GM18511 (cell line): ENCODE results near the gene RFLNA.
"Not testable (repeated sequence)": the region's sequence is repeated elsewhere in the genome, so short reads cannot be mapped to it uniquely, and the experiment has no call there.

Experiments
- ATAC-seq: cut with Tn5 transposase; IDR thresholded peaks from one replicate; pipeline ENCODE4 v1.9.1; 2021; ENCODE audit warnings: mild to moderate bottlenecking, moderate library complexity; ENCODE audit not compliant: unreplicated experiment

Gene RFLNA

DNA sequence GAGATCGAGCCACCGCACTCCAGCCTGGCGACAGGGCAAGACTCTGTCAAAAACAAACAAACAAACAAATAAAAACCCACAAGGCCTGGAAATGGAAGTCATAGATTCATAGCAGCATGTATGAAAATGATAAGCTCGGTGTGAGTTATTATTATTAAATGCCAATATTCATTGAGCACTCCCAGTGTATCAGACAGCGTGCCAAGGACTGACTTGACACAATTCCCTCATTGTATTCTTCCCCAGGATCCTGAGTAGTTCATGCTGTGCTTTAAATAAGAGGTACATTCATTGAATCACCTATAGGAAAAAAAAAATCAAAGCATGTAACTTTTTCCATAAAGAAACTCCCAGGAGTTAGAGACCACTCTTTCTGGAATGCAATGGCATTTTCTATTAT is 12.6 kb upstream of the RFLNA start:
- no peak for ATAC-seq

DNA sequence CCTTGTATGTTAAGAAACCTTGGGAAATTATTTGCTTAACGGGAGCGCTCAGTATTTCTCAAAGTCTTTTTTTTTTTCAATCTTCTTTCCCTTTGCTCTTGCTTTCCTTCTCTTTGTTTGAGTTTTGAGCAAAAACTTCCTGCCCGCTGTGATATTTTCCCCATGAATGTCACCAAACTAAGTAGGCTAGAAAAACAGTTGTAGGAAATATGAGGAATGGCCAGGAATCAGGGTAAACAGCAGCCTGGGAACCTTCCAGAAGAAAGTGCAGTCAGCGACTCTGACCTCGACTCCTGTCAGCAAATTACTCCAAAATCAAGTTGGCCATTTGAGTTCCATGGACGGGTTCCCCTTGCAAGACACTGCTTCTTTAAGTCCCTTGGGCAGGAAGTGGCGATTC is 11.6 kb upstream of the RFLNA start:
- ATAC-seq, result no peak

DNA sequence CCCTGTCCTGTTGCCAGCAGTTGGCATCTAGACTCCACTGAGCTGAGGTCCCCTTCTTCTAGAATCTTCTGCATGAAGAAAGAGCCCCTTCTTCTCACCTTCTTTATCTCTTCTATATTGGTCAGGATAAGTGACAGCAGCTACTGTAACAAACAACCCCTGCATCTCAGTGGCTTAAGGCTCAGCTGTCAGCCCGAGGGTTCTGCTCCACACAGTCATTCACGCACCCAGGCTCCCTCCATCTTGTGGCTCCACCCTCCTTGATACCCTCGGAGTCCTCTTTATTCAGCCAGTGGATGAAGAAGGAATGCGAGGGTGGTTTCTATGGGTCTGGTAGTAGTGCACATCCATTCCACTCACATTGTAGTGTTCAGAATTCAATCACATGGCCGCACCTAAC is 10.5 kb upstream of the RFLNA start:
- ATAC-seq, result no peak

DNA sequence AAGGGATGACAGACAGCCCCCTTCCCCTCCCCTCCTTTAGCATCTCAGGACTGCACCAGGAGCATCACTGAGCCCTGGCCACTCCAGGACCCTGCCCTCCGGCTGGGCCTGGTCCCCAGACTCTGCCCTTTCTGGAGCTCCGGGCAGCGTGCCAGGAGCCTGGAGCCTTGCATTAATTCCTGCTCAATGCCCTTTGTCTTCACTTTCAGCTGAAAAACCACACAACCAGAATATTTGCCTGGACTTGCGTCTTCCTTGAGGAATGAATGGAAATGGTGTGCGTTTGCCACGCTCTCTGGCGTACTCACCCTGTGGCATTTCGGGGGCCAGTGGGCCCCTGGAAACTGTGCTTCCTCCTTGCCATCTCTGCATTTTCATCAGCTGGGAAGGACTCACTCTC is 8.5 kb upstream of the RFLNA start:
- ATAC-seq, result no peak

DNA sequence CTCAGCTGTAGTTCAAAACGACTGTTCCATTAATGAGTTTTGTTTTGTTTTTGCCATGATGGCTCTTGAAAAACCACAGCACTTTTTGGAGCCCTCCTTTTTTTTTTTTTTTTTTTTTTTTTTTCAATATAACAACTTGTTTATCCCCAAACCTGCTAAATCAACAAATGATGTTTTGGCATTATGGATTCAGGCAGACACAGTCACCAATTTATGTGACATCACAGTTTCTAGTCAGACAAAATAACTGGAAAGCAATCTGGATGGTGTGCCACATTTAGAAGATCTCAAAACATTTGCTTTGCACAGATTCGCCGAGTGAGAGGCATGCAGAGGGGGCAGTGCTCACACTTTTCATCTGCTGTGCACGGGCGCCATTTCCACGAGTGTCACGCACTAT is 7.9 kb upstream of the RFLNA start:
- no peak for ATAC-seq

DNA sequence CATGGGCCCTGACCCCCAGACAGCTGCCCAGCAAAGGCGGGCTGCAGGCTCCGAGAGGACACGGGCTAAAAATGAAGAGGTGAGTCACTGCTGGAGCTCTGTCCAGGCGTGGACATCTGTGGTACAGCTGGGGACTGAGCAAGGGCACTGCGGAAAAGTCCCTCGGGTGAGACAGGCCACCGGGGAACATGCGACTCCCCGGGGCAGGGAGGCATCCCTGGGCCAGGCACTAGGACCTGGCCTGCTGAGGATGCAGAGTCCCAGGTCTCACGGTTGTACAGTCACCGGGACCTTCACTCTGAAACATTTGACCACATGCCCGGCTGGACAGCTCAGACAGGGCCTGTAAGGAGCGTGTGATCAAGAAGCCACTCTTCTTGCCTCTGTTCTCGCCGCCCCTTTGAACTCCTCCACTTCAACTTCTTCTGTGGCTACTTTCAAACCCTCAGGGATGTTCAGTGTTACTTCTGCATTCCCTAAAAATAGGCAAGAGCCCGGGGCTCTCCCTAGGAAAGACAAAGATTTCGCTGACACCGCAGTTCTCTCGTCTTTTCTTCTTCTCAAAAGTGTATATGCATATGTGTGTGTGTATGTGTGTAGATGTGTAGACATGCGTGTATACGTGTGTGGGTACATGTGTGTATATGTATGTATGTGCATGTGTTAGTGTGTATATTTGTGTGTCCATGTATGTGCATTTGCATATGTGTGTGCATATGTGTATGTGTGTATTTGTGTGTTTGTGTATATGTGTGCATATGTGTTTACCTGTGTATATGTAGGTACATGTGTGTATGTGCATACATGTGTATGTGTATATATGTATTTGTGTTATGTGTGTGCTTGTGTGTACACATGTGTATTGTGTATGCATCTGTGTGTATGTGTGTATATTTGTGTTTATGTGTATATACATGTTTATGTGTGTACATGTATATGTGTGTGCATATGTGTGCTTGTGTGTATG is 5.0 kb upstream of the RFLNA start:
- no peak for ATAC-seq

DNA sequence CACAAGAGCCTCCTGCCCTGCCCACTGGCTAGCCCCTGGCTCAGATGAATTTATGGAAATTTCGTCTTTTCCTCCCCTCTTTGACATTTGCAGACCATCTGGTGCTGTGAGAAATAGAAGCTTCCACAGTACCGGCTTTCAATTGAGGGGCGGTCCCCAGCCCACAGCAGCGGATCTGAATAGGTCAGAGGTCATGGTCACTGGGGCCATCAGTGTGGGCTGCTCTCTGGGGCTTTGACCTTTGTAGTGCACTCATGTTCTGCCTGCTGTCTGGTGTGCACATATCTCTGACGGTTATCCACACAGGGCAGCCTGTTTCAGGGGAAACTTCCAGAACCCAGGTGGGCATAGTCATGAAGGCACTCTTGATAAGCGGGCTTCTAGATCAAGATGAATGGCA is 2.5 kb upstream of the RFLNA start:
- no peak for ATAC-seq

DNA sequence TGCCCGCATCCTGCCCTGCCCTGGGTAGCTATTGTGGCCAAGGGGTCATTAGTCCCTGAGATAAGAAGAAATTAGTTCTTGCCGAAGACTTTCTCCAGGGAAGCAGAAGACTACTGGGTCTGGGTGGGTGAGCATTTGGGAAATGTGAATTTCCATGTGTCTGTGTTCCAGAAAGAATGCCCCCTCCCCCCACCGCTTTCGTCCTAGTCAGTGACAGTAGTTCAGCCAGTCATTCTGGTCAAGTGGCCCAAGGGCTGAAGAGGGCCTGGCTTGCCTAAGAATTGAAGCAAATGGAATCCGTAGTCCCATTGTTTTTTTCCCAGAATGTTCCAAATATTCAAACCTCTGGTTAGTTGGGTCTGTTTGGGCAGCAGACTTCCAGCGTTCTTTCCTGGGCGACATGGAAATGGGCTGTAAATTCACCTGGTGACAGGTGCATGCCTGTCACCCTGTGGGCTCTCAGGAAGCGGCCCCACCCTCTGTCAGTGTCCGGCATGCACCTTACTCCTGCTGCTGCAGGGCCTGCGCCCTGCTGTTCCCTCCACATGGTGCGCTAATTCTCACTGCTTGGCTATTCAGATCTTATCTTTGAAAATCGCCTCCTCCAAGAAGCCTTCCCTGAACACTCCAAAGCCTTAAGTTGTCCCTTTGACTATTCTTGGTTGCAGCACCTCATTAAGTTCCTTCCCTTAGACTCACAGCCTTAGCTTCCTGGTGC is 1.4 kb upstream of the RFLNA start:
- ATAC-seq, result no peak

DNA sequence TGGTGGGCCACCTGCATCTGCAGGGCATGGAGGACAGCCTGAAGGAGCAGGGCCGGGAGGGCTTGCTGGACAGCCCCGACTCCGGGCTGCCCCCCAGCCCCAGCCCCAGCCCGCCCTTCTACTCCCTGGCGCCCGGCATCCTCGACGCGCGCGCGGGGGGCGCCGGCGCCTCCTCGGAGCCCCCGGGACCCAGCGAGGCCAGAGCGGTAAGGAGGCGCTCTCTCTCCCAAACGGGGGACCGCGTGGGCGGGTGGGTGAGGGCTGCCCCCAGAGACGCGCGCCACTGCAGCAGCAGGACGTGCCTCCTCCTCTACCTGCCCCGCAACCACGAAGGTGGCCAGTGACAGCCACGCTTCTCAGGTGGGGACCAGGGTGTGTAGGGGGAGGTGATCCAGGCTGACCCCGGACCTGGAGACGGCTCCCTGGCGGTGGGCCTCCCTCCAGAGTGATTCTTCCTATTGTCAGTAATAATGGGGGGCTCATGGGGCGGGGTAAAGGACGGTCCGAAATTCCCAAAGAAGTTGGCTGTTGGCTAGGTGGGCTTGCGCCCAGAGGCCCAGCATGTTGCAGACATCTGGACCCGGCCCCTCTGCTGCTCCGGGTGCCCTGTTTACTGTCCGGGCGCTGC is 652 bp downstream of the RFLNA start:
- no peak for ATAC-seq

DNA sequence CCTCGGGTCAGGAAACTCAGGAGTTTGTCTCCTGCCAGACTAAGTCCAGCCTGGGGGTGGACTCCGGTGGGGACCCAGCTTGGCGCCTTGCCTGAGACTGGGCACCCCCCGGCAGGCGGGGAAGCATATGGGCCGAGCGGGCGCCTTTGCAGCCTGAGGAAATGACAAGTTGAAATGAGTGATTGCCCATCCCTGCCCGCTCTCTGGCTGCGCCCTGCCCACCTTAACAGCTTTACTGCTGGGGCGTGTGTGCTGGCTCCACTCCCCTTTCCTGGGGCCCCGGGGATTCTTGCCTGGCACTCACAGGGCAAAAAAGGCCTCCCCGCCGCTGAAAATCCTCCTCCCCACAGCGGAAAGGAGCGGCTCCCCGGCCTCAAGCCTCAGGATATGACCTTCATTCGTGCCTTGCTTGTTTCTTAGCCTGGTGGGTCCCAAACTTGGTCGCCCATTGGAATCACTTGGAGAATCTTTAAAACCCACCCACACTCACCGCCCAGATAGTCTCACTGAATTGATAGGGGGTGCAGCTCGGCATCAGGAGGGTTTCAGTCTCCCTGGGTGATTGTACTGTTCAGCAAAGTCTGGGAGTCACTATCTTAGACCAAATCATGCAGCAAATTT is 1.5 kb downstream of the RFLNA start:
- no peak for ATAC-seq

DNA sequence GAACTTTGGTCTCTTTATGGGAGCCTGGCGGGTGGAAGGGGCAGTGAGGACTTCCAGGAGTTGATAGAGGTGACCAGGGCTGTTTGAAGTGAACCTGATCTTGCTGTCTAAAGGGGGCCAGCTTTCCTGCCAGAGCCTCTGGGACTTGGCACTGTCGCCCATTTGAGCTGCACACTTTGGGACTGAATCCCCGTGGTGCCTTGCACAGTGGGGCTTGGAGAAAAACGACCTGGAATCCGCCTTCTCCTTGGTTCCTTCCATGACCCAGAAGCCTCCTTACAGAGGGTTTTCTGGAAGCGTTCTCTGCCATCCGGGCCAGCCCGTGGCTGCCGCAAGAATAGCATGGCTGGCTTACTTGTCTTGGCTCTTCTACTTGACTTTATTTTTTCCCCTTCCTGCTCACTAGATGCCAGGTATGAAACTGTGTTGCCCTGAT is 2.0 kb downstream of the RFLNA start:
- no peak for ATAC-seq

DNA sequence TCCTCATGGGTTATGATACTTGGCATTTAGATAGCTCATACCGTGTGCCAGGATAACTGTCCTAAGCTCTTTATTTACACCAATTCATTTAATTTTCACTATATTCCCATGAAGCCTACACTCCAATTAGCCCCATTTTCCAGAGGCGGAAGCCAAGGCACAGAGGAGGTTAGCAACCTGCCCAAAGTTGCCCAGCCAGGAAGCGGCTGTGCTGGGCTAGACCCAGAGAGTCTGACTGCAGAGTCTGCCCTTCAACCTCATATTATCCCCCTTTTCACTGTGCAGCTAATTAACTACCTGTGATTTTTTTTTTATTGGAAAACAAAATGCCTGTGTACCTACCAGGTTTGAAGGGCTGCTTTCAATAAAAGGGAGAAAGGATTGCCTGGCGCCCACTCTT is 2.5 kb downstream of the RFLNA start:
- no peak for ATAC-seq

DNA sequence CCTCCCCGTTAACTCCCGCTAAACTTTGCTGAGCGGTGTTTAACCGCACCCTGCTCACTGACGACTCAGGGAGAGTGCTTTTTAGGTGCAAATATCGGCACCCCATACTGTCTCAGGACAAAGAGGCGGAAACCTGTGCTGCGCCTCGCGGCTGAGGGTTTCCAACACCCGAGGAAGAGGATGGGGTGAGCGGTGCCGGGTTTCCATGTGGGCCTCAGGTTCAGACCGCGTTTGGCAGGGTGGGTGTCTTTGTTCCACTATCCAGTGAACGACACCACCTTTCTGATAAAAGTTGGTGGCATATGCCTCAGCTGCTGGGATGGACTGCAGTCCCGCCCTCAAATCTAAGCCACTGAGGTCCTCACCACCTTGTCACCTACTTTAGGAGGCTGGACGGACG is 3.0 kb downstream of the RFLNA start:
- ATAC-seq, result no peak

DNA sequence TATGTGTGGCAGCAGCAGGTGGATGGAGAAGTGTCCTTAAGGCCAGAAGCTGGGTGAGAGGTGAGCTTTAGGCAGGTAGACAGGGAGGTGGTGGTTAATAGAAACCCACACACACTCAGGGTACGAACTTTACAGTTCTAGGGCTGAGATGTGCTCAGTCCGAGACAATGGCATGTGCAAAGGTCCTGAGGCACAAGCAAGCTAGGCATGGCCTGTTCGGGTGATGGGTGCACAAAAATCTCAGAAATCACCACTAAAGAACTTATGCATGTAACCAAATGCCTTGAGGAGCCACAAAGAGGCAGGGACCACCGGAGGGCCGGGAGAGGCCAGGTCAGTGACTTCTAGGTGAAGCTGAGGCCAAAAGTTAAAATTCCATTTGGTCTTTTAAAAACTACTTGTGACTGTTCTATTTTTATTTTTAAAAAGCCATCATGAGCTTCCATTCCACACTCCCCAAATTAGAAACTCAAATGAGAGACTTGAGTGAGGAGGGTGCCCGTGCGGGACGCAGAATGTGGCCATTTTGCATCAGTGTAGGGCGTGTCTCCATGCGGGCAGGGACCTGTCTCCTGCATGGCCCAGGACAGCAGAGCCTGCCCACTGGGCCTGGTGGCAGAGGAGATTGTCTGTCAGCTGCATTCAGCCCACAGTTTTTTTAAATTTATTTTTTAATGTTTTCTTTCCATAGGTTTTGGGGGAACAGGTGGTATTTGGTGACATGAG is 4.0 kb downstream of the RFLNA start:
- no peak for ATAC-seq

DNA sequence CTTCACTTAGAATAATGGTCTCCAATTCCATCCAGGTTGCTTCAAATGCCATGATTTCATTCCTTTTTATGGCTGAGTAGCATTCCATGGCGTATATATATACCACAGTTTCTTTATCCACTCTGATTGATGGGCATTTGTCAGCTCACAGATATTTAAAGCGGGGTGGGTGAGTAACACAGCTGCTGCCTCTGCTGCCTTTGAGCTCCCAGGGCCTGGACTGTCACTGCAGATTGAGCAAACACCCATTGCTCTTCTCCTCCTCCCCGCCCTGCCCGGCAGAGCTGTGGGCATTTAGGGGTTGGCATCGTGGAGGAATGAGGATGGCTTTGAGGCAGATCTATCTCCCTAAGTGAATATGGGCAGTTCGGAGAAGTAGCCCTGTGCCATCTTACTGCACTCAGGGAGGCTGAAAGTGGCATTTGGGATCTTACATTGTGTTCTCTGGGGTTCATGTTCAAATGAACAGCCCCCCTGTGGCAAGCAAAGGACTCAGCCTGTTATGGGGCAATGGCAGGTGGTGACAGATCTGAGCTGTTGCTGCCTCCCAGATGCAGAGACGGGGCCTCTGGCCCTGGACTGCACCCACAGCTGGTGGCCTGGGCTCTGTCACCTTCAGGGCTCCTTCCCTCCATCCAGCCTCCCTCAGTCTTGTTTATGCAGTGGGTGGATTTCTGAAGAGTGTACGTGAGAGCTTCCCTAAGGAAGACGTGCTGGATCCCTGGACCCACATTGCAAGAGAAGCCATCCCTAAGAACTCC is 4.9 kb downstream of the RFLNA start:
- ATAC-seq, result no peak

DNA sequence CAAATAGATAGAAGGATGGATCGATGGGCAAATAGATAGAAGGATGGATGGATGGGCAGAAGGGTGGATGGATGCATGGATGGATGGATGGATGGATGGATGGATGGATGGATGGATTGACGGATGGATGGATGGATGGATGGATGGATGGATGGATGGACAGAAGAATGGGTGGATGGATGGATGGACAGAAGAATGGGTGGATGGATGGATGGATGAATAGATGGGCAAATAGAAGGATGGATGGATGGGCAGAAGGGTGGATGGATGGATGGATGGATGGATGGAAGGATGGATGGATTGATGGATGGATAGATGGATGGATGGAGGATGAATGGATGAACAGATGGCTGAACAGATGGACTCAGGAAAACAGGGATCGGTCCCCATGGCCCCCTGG is 5.8 kb downstream of the RFLNA start:
- ATAC-seq, result not testable (repeated sequence)

DNA sequence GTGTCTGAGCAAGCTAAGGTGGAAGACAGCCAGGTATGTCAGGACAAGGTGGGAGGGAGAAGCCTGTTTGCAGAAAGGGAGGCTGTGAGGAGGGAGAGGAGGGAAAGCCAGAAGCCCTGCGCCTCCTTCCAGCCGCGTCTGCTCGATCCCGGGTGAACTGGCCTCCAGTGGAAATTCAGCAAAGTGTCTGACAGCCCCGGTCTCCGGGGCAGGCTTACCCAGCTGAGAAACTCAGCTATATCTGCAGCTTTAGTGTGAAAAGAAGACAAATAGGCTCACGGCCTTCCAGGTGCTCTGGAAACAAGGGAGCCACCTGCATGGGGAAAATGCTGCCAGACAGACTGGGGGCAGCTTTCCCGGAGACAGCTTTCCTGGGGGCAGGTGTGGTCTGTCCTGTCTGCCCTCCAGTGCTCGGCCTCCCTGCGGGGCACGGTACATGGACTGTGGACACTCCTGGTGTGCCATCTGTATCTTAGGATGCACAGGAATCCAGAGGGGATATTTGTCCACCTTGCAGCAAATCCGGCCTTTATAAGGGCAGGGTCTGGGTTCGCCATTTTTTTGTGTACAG is 6.3 kb downstream of the RFLNA start:
- ATAC-seq, result no peak

DNA sequence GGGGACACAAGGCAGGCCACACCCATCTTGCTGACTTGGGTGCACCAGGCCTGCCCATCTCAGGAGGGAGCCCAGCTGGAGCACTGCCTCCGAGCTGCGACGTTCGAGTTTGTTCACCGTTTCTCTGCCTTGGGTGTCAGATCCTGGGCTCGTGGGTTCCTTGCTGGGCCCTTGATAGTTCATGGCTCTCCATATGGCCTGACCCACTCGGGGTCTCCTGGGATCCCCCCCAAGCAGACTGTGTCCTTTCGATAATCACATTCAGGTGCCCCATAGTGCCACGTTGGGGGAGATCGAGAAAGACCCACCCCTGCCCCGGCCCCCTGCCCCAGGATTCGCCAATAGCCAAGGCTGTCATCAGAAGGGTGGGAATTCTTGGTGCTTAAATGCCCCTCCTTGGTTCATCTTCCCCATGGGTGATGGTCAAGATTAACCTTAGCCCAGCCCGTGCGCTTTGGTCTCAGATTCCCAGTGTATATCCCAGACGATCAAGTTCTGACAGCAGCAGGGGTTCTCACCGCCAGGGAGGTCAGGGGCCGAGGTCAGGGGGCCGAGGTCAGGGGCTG is 7.4 kb downstream of the RFLNA start:
- no peak for ATAC-seq
